Occipital lobe (tissue), 3 donors: ENCODE data around the gene CARD14. TPM values are rescaled to one million over a fixed set of nuclear protein-coding genes. Genes with fewer than 3 reads are reported as not detected.
"Not testable (repeated sequence)": the region's sequence is repeated elsewhere in the genome, so short reads cannot be mapped to it uniquely, and the experiment has no call there.

Experiments used
- DNase-seq: peaks from one replicate; lab custom pipeline; 2025; lab: John Stamatoyannopoulos, UW
- small RNA-seq: library from RNA; depleted of rRNA; stranded (forward); fragments of <200 nt; gene quantifications from one replicate; pipeline ENCODE3, GENCODE V24; 2014
- total RNA-seq: library from RNA; depleted of rRNA; stranded (reverse); fragments of >200 nt; gene quantifications from one replicate; pipeline ENCODE4 v1.2.3, GENCODE V29; 2014

Gene CARD14
- total RNA-seq, 1 donor from 2014 or later = 0.31 TPM

DNA sequence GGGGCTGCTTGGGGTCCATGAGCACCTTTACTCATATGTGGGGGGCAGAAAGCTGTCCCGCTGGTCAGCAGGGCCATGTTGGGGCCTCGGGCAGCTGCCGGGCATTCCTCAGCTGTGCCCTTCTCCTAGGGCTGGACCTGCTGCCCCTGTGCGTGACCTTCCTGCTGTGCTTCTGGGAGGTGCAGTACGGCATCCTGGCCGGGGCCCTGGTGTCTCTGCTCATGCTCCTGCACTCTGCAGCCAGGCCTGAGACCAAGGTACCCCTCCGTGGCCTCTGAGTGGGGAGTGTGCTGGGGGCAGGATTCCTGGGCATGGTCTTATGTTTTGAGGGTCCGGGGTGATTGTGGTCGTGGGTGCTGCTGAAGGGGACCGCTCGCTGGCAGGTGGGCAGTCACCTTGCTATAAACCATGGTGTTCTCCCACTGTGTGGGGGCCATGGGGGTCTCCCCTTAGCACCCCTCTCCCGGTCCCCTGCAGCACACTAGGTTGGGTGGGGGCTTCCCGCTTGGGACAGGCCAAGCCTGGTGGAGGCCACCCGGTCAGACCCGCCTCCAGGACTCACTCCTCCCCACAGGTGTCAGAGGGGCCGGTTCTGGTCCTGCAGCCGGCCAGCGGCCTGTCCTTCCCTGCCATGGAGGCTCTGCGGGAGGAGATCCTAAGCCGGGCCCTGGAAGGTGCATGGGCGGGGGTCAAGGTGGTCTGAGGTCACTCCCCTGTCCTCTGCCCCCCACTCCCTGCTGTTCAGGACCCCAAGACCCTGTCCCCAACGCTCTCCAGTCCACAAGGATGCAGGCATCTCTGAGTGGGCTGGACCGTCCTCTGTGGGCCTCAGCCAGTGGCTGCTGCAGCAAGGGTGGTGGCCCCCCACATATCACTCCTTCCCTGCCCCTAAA, 78.4 kb downstream of the CARD14 start:
- DNase-seq = no peak

GRCh38 chr17:80248894-80249710, 79.3 kb downstream of the CARD14 start:
- DNase-seq = no peak

- DNase-seq = no peak
Measured at GRCh38 chr17:80251966-80252365, 82.1 kb downstream of the CARD14 start.

DNA sequence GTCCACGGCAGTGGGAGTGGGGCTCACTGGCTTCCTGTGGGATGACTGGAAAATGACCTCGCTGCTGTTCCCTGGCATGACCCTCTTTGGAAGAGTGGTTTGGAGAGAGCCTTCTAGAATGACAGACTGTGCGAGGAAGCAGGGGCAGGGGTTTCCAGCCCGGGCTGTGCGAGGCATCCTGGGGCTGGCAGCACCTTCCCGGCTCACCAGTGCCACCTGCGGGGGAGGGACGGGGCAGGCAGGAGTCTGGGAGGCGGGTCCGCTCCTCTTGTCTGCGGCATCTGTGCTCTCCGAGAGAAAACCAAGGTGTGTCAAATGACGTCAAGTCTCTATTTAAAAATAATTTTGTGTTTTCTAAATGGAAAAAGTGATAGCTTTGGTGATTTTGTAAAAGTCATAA, 83.0 kb downstream of the CARD14 start:
- no peak for DNase-seq

- no peak for DNase-seq
Measured at GRCh38 chr17:80253631-80254395, 84.0 kb downstream of the CARD14 start.

DNA sequence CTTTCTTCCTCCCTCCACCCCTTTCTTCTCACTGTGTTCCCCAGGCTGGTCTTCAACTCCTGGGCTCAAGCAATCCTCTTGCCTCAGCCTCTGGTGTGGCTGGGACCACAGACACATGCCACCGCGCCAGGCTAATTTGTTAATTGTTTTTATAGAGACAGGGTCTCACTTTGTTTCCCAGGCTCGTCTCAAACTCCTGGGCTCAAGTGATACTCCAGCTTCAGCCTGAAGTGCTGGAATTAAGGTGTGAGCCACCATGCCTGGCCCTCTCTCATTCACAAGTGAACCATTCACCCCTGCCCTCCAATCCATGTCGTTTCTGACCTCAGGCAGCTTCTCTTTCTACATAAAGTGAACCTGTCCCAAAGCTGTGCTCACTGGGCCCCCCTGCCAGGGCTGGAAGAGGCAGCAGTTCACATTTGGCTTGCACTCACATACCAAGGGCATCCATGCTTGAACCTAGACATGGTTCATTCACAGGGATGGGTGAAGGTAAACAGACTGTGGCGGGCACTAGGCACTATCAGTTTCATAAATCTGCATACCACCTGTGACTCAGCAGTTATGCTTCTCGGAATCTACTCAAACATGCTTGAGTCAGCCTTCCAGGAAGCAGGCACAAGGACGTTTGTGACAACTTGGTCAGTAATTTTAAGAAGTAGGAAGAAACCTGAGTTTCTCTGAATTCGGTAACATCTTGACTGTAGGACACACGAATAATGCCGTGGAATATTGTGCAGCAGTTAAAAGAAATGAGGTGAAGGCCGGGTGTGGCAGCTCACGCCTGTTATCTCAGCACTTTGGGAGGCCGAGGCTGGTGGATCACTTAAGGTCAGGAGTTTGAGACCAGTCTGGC, 84.8 kb downstream of the CARD14 start:
- no peak for DNase-seq

DNA sequence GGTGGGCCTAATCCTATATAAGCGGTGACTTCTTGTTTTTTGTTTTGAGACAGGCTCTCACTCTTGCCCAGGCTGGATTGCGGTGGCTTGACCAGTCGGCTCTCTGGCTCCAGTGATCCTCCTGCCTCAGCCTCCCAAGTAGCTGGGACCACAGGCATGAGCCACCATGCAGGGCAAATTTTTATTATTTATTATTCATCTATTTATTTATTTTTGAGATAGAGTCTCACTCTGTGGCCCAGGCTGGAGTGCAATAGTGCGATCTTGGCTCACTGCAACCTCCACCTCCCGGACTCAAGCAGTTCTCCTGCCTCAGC, 86.2 kb downstream of the CARD14 start:
- no peak for DNase-seq

- no peak for DNase-seq
Measured at GRCh38 chr17:80257716-80258213, 87.9 kb downstream of the CARD14 start.

GRCh38 chr17:80258296-80258695, 88.5 kb downstream of the CARD14 start:
- not testable (repeated sequence) for DNase-seq

Small RNA genes within 50 kb of the gene (small RNA-seq; reads per million reads assigned to genes)
- not detected for gene AC087741.2

Other genes with a start within 250 kb of the CARD14 start
- gene TBC1D16, start 134.2 kb upstream of the CARD14 start, total RNA-seq = 35.4 TPM
- gene CCDC40, start 133.4 kb upstream of the CARD14 start, total RNA-seq = 5.0 TPM
- 14.3 TPM for gene GAA, start 68.4 kb upstream of the CARD14 start, total RNA-seq
- 64.4 TPM for gene EIF4A3, start 22.9 kb upstream of the CARD14 start, total RNA-seq
- gene SGSH, start 50.3 kb downstream of the CARD14 start, total RNA-seq = 1.9 TPM
- gene SLC26A11, start 50.4 kb downstream of the CARD14 start, total RNA-seq = 4.8 TPM
- gene RNF213, start 90.8 kb downstream of the CARD14 start, total RNA-seq = 17.5 TPM
- 11.5 TPM for gene ENDOV, start 245.1 kb downstream of the CARD14 start, total RNA-seq